ENCODE data around the gene TMEM42.
A peak's percentile ranks its signal among the peaks of the same experiment; 100 is the strongest.

TMEM42 gene

DNA sequence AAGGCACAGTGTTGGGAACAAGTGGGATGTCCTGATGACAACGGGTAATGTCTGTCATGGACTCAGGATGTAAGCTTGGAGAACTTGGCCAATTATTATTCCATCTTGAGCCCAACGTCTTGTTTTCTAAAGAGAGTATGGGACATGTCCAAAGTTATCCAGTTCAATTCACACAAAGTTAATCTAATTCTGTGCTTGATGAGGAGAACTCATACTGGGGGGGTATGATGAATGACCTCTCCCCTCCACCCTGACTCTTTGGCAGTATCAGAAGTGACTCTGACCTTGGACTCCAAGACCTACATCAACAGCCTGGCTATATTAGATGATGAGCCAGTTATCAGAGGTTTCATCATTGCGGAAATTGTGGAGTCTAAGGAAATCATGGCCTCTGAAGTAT, 49.0 kb downstream of the TMEM42 start:
- DNase-seq (ENCODE audit: low read depth in 2 of 2): no peak

DNA sequence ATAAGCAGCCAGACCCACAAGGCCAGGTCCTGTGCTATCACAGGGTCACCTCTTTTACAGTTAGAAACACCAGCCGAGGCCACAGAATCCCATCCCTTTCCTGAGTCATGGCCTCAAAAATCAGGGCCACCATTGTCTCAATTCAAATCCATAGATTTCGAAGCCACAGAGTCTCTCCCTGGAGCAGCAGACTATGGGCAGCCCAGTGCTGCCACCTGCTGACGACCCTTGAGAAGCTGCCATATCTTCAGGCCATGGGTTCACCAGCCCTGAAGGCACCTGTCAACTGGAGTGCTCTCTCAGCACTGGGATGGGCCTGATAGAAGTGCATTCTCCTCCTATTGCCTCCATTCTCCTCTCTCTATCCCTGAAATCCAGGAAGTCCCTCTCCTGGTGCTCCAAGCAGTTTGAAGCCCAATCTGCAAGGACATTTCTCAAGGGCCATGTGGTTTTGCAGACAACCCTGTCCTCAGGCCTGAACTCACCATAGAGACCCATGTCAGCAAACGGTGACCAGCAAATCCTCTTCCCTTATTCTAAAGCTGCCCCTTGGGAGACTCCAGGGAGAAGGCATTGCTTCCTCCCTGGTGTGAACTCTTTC, 52.3 kb downstream of the TMEM42 start:
- peak; percentile 41 to 43 for DNase-seq (ENCODE audit: low read depth in 2 of 2)

- DNase-seq (ENCODE audit: low read depth in 2 of 2): no peak
These were observed 53.2 kb downstream of the TMEM42 start for GRCh38 chr3:44914936-44915335.

Data from stimulated activated CD8-positive, alpha-beta memory T cell treated with anti-CD3 and anti-CD28 coated beads, Interleukin-2, amount 100 ng/mL, for 48 hours (primary cell).